Smooth muscle cell (in vitro differentiated cells): ENCODE results near the gene RASSF7. TPM values are rescaled to one million over a fixed set of nuclear protein-coding genes. Genes with fewer than 3 reads are reported as not detected.

Source experiments
- DNase-seq: peaks from one replicate; lab custom pipeline; 2025; ENCODE audit not compliant: unreplicated experiment; lab: John Stamatoyannopoulos, UW
- H2AFZ ChIP-seq: fragments of 200-600 bp; sonication (generic); 2 replicates; pipeline ENCODE4 v1.6.0; 2016; ENCODE audit warnings: antibody characterized with exemption, low read depth, mild to moderate bottlenecking
- H3F3A ChIP-seq: fragments of 200-600 bp; sonication (generic); 2 replicates; pipeline ENCODE4 v1.6.0; 2017; ENCODE audit warnings: antibody characterized with exemption, low read depth
- H3K27ac ChIP-seq: fragments of 200-600 bp; sonication (generic); 2 replicates; pipeline ENCODE4 v1.5.1; 2016; ENCODE audit warnings: low read depth, mild to moderate bottlenecking
- H3K27me3 ChIP-seq: fragments of 200-600 bp; sonication (generic); 2 replicates; pipeline ENCODE4 v1.6.1; 2016; ENCODE audit warnings: low read depth, mild to moderate bottlenecking
- H3K36me3 ChIP-seq: fragments of 200-600 bp; sonication (generic); 2 replicates; pipeline ENCODE4 v1.5.1; 2016; ENCODE audit warnings: low read depth
- H3K4me1 ChIP-seq: fragments of 200-600 bp; sonication (generic); 2 replicates; pipeline ENCODE4 v1.5.1; 2016; ENCODE audit warnings: low read depth
- H3K4me2 ChIP-seq: fragments of 200-600 bp; sonication (generic); 2 replicates; pipeline ENCODE4 v1.6.0; 2016; ENCODE audit warnings: mild to moderate bottlenecking
- H3K4me3 ChIP-seq: fragments of 200-600 bp; sonication (generic); 2 replicates; pipeline ENCODE4 v1.5.1; 2016; ENCODE audit warnings: mild to moderate bottlenecking
- H3K79me2 ChIP-seq: fragments of 200-600 bp; sonication (generic); 2 replicates; pipeline ENCODE4 v1.6.0; 2016; ENCODE audit warnings: low read depth, mild to moderate bottlenecking
- H3K9ac ChIP-seq: fragments of 200-600 bp; sonication (generic); 2 replicates; pipeline ENCODE4 v1.6.0; 2016; ENCODE audit warnings: low read depth
- H3K9me3 ChIP-seq: fragments of 200-600 bp; sonication (generic); replicated peaks from 2 replicates; pipeline ENCODE4 v1.5.1; 2016; ENCODE audit warnings: low read depth
- H4K20me1 ChIP-seq: fragments of 200-600 bp; sonication (generic); 2 replicates; pipeline ENCODE4 v1.6.0; 2016; ENCODE audit warnings: low read depth
- CTCF ChIP-seq: fragments of 200-600 bp; sonication (generic); IDR thresholded peaks from 2 replicates; pipeline ENCODE4 v1.5.1; 2017; ENCODE audit warnings: borderline replicate concordance, mild to moderate bottlenecking, antibody characterized with exemption; ENCODE audit not compliant: insufficient read depth, poor library complexity, severe bottlenecking
- WGBS: methylation state at CpG from one replicate; pipeline ENCODE4 v1.1.7; 2016; ENCODE audit warnings: low lambda C conversion rate; 5-methylcytosine and 5-hydroxymethylcytosine counted together
- polyA plus RNA-seq: library from polyadenylated mRNA; unstranded; fragments of >200 nt; fragmentation: Nextera tagmentation; extraction: Ambion mirVana; gene quantifications from 2 replicates; pipeline ENCODE4 v1.2.1, GENCODE V29; 2016
- total RNA-seq: library from RNA; depleted of rRNA; stranded (reverse); fragments of >200 nt; gene quantifications from 2 replicates; pipeline ENCODE4 v1.2.3, GENCODE V29; 2014

RASSF7 gene
- total and polyA plus RNA-seq, 2 experiments from 2014 or later, result 18.6 to 20.4 TPM

- no peak for DNase-seq
- 99% methylated on average over 33 of the region's 33 CpGs for WGBS
- Histone ChIP-seq H3K79me2 (no peaks in the 10 kb centered on the region), H4K20me1 (peaks cover 30% of the 10 kb centered on the region), H3K9ac (no peak overlapping the region), H3K27ac (no peak overlapping the region), H3K36me3 (peaks cover 15% of the 10 kb centered on the region), H3K27me3 (no peaks in the 10 kb centered on the region), H3K4me2 (no peak overlapping the region), H3F3A (no peaks in the 10 kb centered on the region), H2AFZ (no peak overlapping the region), H3K4me1 (no peaks in the 10 kb centered on the region), H3K4me3 (no peak overlapping the region), H3K9me3 (no peaks in the 10 kb centered on the region)
- TF ChIP-seq CTCF, result no peak
These were observed 44.7 kb downstream of the RASSF7 start for GRCh38 chr11:605286-606129.

GRCh38 chr11:606245-606644 is 45.5 kb downstream of the RASSF7 start:
- TF ChIP-seq CTCF, result no peak
- H3K9ac ChIP-seq, result no peak overlapping the region
- DNase-seq, result no peak
- H4K20me1 ChIP-seq, result peaks cover 36% of the 10 kb centered on the region
- H3K27ac ChIP-seq, result no peak overlapping the region
- H2AFZ ChIP-seq, result no peak overlapping the region
- H3K9me3 ChIP-seq, result no peaks in the 10 kb centered on the region
- H3K36me3 ChIP-seq, result peaks cover 15% of the 10 kb centered on the region
- no peaks in the 10 kb centered on the region for H3K27me3 ChIP-seq
- WGBS, result 96% methylated on average over 18 of the region's 19 CpGs
- H3K79me2 ChIP-seq, result no peaks in the 10 kb centered on the region
- H3K4me3 ChIP-seq, result no peak overlapping the region
- H3F3A ChIP-seq, result no peaks in the 10 kb centered on the region
- no peaks in the 10 kb centered on the region for H3K4me1 ChIP-seq
- H3K4me2 ChIP-seq, result no peak overlapping the region

GRCh38 chr11:607020-607780 is 46.4 kb downstream of the RASSF7 start:
- Histone ChIP-seq H3F3A (peaks cover 2% of the 10 kb centered on the region), H3K9ac (no peak overlapping the region), H3K4me3 (no peak overlapping the region), H2AFZ (no peak overlapping the region), H3K27me3 (no peaks in the 10 kb centered on the region), H3K27ac (no peak overlapping the region), H3K4me1 (no peaks in the 10 kb centered on the region), H3K79me2 (no peaks in the 10 kb centered on the region), H3K9me3 (no peaks in the 10 kb centered on the region), H3K4me2 (no peak overlapping the region), H4K20me1 (peaks cover 38% of the 10 kb centered on the region), H3K36me3 (peaks cover 9% of the 10 kb centered on the region)
- WGBS, result 97% methylated on average over 35 of the region's 35 CpGs
- TF ChIP-seq CTCF, result no peak
- DNase-seq, result no peak
